Prostate gland (tissue), 2 donors: ENCODE measurements around the gene TIMP2. TPM values are rescaled to one million over a fixed set of nuclear protein-coding genes. Genes with fewer than 3 reads are reported as not detected.

ENCODE experiments used
- DNase-seq: peaks from one replicate; pipeline ENCODE4 v3.0.0-alpha.2; 2019; ENCODE audit warnings: low spot score
- H3K27ac ChIP-seq, 2 donors: fragments of 200-600 bp; sonication (generic); 2 replicates each; pipeline ENCODE4 v1.5.1; 2017 to 2019
- H3K27me3 ChIP-seq: fragments of 200-600 bp; sonication (generic); replicated peaks from 2 replicates; pipeline ENCODE4 v1.5.1; 2019; ENCODE audit not compliant: insufficient read depth
- H3K36me3 ChIP-seq, 2 donors: fragments of 200-600 bp; sonication (generic); 1 replicate in 1 of 2; 2 replicates in 1 of 2; pipeline versions ENCODE4 v1.5.1 to v1.8.1; 2017 to 2019
- H3K4me1 ChIP-seq: fragments of 200-600 bp; sonication (generic); replicated peaks from 2 replicates; pipeline ENCODE4 v1.5.1; 2019
- H3K4me3 ChIP-seq, 2 donors: fragments of 200-600 bp; sonication (generic); 2 replicates each; pipeline ENCODE4 v1.5.1; 2017 to 2019
- H3K9me3 ChIP-seq: fragments of 200-600 bp; sonication (generic); 2 replicates; pipeline ENCODE4 v1.5.1; 2017
- CTCF ChIP-seq, 4 experiments: fragments of 200-600 bp in 2 of 4; fragments of 450-650 bp in 2 of 4; sonication (generic) in 2 of 4; IDR thresholded peaks; 1 replicate in 3 of 4; 2 replicates in 1 of 4; pipeline ENCODE4 v1.5.1; 2016 to 2019; ENCODE audit warnings: antibody characterized with exemption in 4 of 4, mild to moderate bottlenecking in 2 of 4, moderate library complexity in 2 of 4
- POLR2A ChIP-seq: fragments of 450-650 bp; IDR thresholded peaks from one replicate; pipeline ENCODE4 v1.6.1; 2016; ENCODE audit warnings: antibody characterized with exemption, mild to moderate bottlenecking
- POLR2AphosphoS5 ChIP-seq: sonication (generic); formaldehyde crosslinking; IDR thresholded peaks from one replicate; pipeline ENCODE4 v1.6.1; 2017; ENCODE audit warnings: antibody characterized with exemption
- WGBS: methylation state at CpG from one replicate; pipeline ENCODE4 v1.1.5; 2018; 5-methylcytosine and 5-hydroxymethylcytosine counted together
- intact Hi-C: fragments of 100-400 bp; cut with DNase I; formaldehyde crosslinking; loops from one replicate; pipeline ENCODE4 v1.14.2; 2022
- total RNA-seq, 2 donors: library from RNA; depleted of rRNA; stranded (reverse); fragments of >200 nt; gene quantifications; one replicate each; pipeline ENCODE4 v1.1.0, GENCODE V29; 2016

The TIMP2 gene
- total RNA-seq, 2 donors from 2014 or later = 54.5 to 500 TPM

DNA sequence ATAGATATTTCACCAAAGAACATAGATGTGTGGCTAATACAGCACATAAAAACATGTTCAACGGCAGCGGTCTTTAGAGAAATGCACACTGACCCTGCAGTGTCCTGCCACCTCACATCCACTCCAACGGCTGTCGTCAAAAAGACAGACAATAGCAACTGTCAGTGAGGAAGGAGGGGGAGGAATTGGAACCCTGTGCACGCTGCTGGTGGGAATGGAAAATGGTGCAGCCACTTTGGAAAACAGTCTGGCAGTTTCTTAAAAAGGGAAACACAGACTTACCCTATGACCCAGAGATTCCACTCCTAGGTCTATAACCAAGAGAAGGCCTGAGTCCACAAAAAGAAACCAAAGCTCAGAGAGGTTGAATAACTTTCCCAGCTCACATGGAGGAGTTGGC, 29.9 kb downstream of the TIMP2 start:
- intact Hi-C loops = no loop called here
- 57% methylated on average over 5 of the region's 5 CpGs for WGBS
- Histone ChIP-seq H3K9me3 (no peaks in the 10 kb centered on the region), H3K36me3 (no peaks in the 10 kb centered on the region), H3K27ac (no peak overlapping the region), H3K4me1 (no peaks in the 10 kb centered on the region), H3K27me3 (no peaks in the 10 kb centered on the region), H3K4me3 (no peak overlapping the region)
- no peak for DNase-seq
- TF ChIP-seq CTCF (IDR thresholded peaks at IDR 0.05) (no peak), POLR2A (no peak), POLR2AphosphoS5 (no peak)

DNA sequence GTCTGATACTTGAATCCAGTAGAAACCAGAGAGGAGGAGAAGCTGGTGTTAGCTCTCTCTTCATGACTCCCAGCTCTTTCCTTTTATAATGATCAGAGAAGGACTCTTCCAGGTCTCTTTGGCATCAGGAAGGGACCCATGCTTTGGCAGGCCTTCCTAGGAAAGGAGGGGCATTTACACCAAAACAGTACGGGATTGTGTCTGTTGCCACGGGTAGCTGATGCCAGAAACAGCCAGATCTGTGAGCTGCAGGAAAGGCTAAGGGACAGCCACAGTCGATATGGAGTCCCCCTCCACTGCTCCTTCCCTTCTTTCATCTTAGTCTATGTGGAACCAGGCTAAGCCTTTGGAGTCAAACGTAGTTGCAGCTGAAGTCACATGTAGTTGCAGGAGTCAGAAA, 31.5 kb downstream of the TIMP2 start:
- intact Hi-C loops = no loop called here
- Histone ChIP-seq H3K9me3 (no peaks in the 10 kb centered on the region), H3K4me3 (no peak overlapping the region), H3K27me3 (no peaks in the 10 kb centered on the region), H3K27ac (no peak overlapping the region), H3K4me1 (no peaks in the 10 kb centered on the region), H3K36me3 (no peaks in the 10 kb centered on the region)
- TF ChIP-seq POLR2A (no peak), POLR2AphosphoS5 (no peak), CTCF (IDR thresholded peaks at IDR 0.05) (no peak)
- no peak for DNase-seq
- WGBS = 14% methylated on average over 4 of the region's 4 CpGs

DNA sequence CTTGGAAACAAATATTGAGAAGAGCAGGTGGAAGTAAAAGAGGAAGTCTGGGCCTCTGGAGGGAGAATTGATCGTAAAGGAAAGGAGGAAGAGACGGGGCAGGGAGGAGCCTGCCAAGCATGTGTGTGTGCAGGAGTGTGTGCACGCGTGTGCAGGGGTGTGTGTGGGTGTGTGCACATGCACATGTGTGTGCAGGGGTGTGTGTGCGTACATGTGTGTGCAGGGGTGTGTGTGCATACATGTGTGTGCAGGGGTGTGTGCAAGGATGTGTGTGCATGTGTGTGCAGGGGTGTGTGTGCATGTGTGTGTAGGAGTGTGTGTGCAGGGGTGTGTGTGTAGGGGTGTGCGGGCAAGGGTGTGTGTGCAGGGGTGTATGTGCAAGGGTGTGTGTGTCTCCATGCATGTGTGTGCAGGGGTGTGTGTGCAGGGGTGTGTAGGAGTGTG, 32.2 kb downstream of the TIMP2 start:
- Histone ChIP-seq H3K9me3 (no peaks in the 10 kb centered on the region), H3K4me3 (no peak overlapping the region), H3K36me3 (no peaks in the 10 kb centered on the region), H3K27ac (no peak overlapping the region), H3K27me3 (no peaks in the 10 kb centered on the region), H3K4me1 (no peaks in the 10 kb centered on the region)
- DNase-seq = no peak
- intact Hi-C loops = no loop called here
- TF ChIP-seq POLR2AphosphoS5 (no peak), CTCF (IDR thresholded peaks at IDR 0.05) (no peak), POLR2A (no peak)
- WGBS = 82% methylated on average over 6 of the region's 6 CpGs

DNA sequence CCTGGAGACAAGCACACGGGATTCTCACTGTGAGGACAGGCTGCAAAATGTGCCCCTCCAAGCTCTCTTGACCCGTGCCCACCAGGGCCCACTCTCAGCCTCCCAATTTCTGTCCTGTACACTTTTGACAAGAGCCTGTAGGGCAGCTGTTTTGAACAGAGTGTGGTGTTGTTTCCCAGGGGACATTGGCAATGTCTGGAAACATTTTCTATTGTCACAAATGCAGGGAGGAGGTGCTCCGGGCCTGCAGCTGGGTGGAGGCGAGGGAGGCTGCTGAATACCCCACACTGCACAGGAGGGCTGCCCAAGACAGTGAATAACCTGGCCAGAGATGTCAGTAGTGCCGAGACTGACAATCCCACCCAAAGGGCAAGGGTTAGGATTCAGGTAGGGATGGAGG, 32.7 kb downstream of the TIMP2 start:
- intact Hi-C loops = no loop called here
- no peaks in the 10 kb centered on the region for H3K4me1 ChIP-seq
- TF ChIP-seq POLR2A (no peak), POLR2AphosphoS5 (no peak), CTCF (IDR thresholded peaks at IDR 0.05) (no peak)
- no peak overlapping the region for H3K27ac ChIP-seq
- WGBS = 59% methylated on average over 5 of the region's 5 CpGs
- H3K4me3 ChIP-seq = no peak overlapping the region
- no peaks in the 10 kb centered on the region for H3K9me3 ChIP-seq
- no peaks in the 10 kb centered on the region for H3K36me3 ChIP-seq
- no peaks in the 10 kb centered on the region for H3K27me3 ChIP-seq
- DNase-seq = no peak

- intact Hi-C loops = no loop called here
- Histone ChIP-seq H3K36me3 (no peaks in the 10 kb centered on the region), H3K9me3 (no peaks in the 10 kb centered on the region), H3K4me3 (no peak overlapping the region), H3K27ac (no peak overlapping the region), H3K4me1 (no peaks in the 10 kb centered on the region), H3K27me3 (no peaks in the 10 kb centered on the region)
- WGBS = 77% methylated on average over 14 of the region's 14 CpGs
- TF ChIP-seq CTCF (IDR thresholded peaks at IDR 0.05) (no peak), POLR2A (no peak), POLR2AphosphoS5 (no peak)
- no peak for DNase-seq
Observed at GRCh38 chr17:78892062-78892456, 33.1 kb downstream of the TIMP2 start.
